HCT116 (cell line): Measurements from ENCODE around the gene ZNF791. TPM values are rescaled to one million over a fixed set of nuclear protein-coding genes. Genes with fewer than 3 reads are reported as not detected.

Experiments used
- ATAC-seq: fragments of 200-7000 bp; cut with Tn5 transposase; 2 replicates; pipeline ENCODE4 v1.9.1; 2020; ENCODE audit warnings: mild to moderate bottlenecking, moderate library complexity
- BruUV-seq: library from RNA; stranded (reverse); fragments of 400-500 nt; replicated peaks from 2 replicates; lab custom pipeline; 2021; lab: Mats Ljungman, UMichigan
- CTCF ChIA-PET: fragments of 300-600 bp; sonication (Branson Sonifier 250); formaldehyde crosslinking; loops from one replicate; lab custom pipeline; 2021; ENCODE audit warnings: antibody characterized with exemption; lab: Charles Lee
- POLR2A ChIA-PET: fragments of 300-600, 350-600 bp; sonication (Branson Sonifier 250); formaldehyde crosslinking; loops from one replicate; lab custom pipeline; 2021; ENCODE audit warnings: antibody characterized with exemption; lab: Charles Lee
- RAD21 ChIA-PET, 2 experiments: fragments of 300-600 bp; sonication (Branson Sonifier 250); formaldehyde crosslinking; loops; one replicate each; lab custom pipeline; 2023; ENCODE audit warnings: low total read pairs in 2 of 2; ENCODE audit not compliant: uncharacterized antibody in 2 of 2, unreplicated experiment in 2 of 2, low non-redundant PET in 1 of 2; lab: Charles Lee
- DNase-seq: peaks from one replicate; pipeline ENCODE4 v3.0.0-alpha.2; 2010; ENCODE audit warnings: low read depth, low spot score
- H2AFZ ChIP-seq: fragments of 200-600 bp; shearing (Covaris generic), sonication (generic); 2 replicates; pipeline ENCODE4 v1.6.1; 2017; ENCODE audit warnings: low read depth, mixed run types, mixed read lengths, antibody characterized with exemption, low read length; ENCODE audit not compliant: poor library complexity, severe bottlenecking
- H3K27ac ChIP-seq: 2 replicates; pipeline ENCODE4 v1.5.1; 2012; ENCODE audit warnings: low read depth, low read length
- H3K27me3 ChIP-seq: fragments of 200-600 bp; sonication (generic); 2 replicates; pipeline ENCODE4 v1.6.1; 2016; ENCODE audit warnings: mixed run types, low read length, mixed read lengths; ENCODE audit not compliant: insufficient read depth
- H3K36me3 ChIP-seq, 2 experiments: fragments of 200-500 bp in 1 of 2; fragments of 200-600 bp in 1 of 2; sonication (Bioruptor generic) in 1 of 2; sonication (generic) in 1 of 2; 2 replicates each; pipeline versions ENCODE4 v1.5.1 to v1.6.1; 2014 to 2016; ENCODE audit warnings: low read length in 2 of 2, inconsistent platforms in 1 of 2, mixed read lengths in 1 of 2, mixed run types in 1 of 2; ENCODE audit not compliant: insufficient read depth in 2 of 2, control insufficient read depth in 1 of 2
- H3K4me1 ChIP-seq, 2 experiments: fragments of 200-600 bp in 1 of 2; sonication (generic) in 1 of 2; 2 replicates each; pipeline versions ENCODE4 v1.5.1 to v1.6.1; 2012 to 2017; ENCODE audit warnings: low read length in 2 of 2, inconsistent platforms in 1 of 2, mild to moderate bottlenecking in 1 of 2, mixed read lengths in 1 of 2, mixed run types in 1 of 2, moderate library complexity in 1 of 2; ENCODE audit not compliant: insufficient read depth in 2 of 2, control insufficient read depth in 1 of 2
- H3K4me2 ChIP-seq: fragments of 200-600 bp; sonication (generic); 2 replicates; pipeline ENCODE4 v1.6.1; 2017; ENCODE audit warnings: mixed run types, low read length, mixed read lengths
- H3K4me3 ChIP-seq, 2 experiments: fragments of 200-600 bp in 1 of 2; sonication (generic) in 1 of 2; replicated peaks in 1 of 2; 2 replicates each; pipeline ENCODE4 v1.5.1; 2011 to 2016; ENCODE audit warnings: low read length in 2 of 2, control low read depth in 1 of 2, low read depth in 1 of 2, mild to moderate bottlenecking in 1 of 2, mixed read lengths in 1 of 2, mixed run types in 1 of 2
- H3K79me2 ChIP-seq: fragments of 200-600 bp; sonication (generic); 2 replicates; pipeline ENCODE4 v1.6.1; 2017; ENCODE audit warnings: mild to moderate bottlenecking, mixed run types, low read length, moderate library complexity, mixed read lengths; ENCODE audit not compliant: insufficient read depth
- H3K9ac ChIP-seq: fragments of 200-600 bp; sonication (generic); 2 replicates; pipeline ENCODE4 v1.6.1; 2016; ENCODE audit warnings: low read length, mixed read lengths
- H3K9me2 ChIP-seq: fragments of 200-600 bp; sonication (generic), shearing (Covaris generic); 2 replicates; pipeline ENCODE4 v1.6.1; 2017; ENCODE audit warnings: mixed run types, mild to moderate bottlenecking, moderate library complexity; ENCODE audit not compliant: insufficient read depth
- H3K9me3 ChIP-seq, 2 experiments: fragments of 200-500 bp in 1 of 2; fragments of 200-600 bp in 1 of 2; sonication (Bioruptor generic) in 1 of 2; sonication (generic) in 1 of 2; 2 replicates each; pipeline ENCODE4 v1.6.1; 2014 to 2017; ENCODE audit warnings: low read length in 2 of 2, mixed read lengths in 2 of 2, inconsistent platforms in 1 of 2, low read depth in 1 of 2, mild to moderate bottlenecking in 1 of 2, mixed run types in 1 of 2, moderate library complexity in 1 of 2; ENCODE audit not compliant: control insufficient read depth in 1 of 2, insufficient read depth in 1 of 2
- H4K20me1 ChIP-seq: fragments of 200-600 bp; sonication (generic), shearing (Covaris generic); 2 replicates; pipeline ENCODE4 v1.6.1; 2017; ENCODE audit warnings: mixed run types, mild to moderate bottlenecking, moderate library complexity; ENCODE audit not compliant: insufficient read depth
- CEBPB ChIP-seq: IDR thresholded peaks from 2 replicates; pipeline ENCODE4 v1.6.1; 2012; ENCODE audit warnings: low read depth
- ELF1 ChIP-seq: IDR thresholded peaks from 2 replicates; pipeline ENCODE4 v1.6.1; 2012; ENCODE audit warnings: low read depth, borderline replicate concordance
- FOSL1 ChIP-seq: IDR thresholded peaks from 2 replicates; pipeline ENCODE4 v1.6.1; 2012; ENCODE audit warnings: low read depth
- POLR2AphosphoS5 ChIP-seq: IDR thresholded peaks from 2 replicates; pipeline ENCODE4 v1.6.1; 2011; ENCODE audit warnings: mild to moderate bottlenecking, low read depth, low read length, moderate library complexity
- RAD21 ChIP-seq: IDR thresholded peaks from 2 replicates; pipeline ENCODE4 v1.6.1; 2012; ENCODE audit warnings: low read depth, mild to moderate bottlenecking
- SIN3A ChIP-seq: IDR thresholded peaks from 2 replicates; pipeline ENCODE4 v1.6.1; 2012; ENCODE audit warnings: low read depth
- ZNF274 ChIP-seq: fragments of 200-500 bp; sonication (Bioruptor generic); IDR thresholded peaks from 2 replicates; pipeline ENCODE4 v1.6.1; 2014; ENCODE audit warnings: mild to moderate bottlenecking, low read depth, low read length, inconsistent platforms
- intact Hi-C: fragments of 100-400 bp; cut with micrococcal nuclease; formaldehyde crosslinking; loops from 2 replicates; pipeline ENCODE4 v1.10.0; 2022
- total RNA-seq: library from RNA; stranded (reverse); gene quantifications from one replicate; pipeline ENCODE4 v1.2.1, GENCODE V29; 2021; ENCODE audit not compliant: unreplicated experiment
- TF ChIP-seq, protein P1 (sequence below): IDR thresholded peaks from 2 replicates; pipeline ENCODE4 v1.6.1; 2012; ENCODE audit warnings: low read depth

Gene ZNF791
- total RNA-seq, 1 experiment from 2014 or later: 21.2 TPM

GRCh38 chr19:12567951-12568350 is 42.8 kb upstream of the ZNF791 start (continued):
- TF ChIP-seq, protein P1, sequence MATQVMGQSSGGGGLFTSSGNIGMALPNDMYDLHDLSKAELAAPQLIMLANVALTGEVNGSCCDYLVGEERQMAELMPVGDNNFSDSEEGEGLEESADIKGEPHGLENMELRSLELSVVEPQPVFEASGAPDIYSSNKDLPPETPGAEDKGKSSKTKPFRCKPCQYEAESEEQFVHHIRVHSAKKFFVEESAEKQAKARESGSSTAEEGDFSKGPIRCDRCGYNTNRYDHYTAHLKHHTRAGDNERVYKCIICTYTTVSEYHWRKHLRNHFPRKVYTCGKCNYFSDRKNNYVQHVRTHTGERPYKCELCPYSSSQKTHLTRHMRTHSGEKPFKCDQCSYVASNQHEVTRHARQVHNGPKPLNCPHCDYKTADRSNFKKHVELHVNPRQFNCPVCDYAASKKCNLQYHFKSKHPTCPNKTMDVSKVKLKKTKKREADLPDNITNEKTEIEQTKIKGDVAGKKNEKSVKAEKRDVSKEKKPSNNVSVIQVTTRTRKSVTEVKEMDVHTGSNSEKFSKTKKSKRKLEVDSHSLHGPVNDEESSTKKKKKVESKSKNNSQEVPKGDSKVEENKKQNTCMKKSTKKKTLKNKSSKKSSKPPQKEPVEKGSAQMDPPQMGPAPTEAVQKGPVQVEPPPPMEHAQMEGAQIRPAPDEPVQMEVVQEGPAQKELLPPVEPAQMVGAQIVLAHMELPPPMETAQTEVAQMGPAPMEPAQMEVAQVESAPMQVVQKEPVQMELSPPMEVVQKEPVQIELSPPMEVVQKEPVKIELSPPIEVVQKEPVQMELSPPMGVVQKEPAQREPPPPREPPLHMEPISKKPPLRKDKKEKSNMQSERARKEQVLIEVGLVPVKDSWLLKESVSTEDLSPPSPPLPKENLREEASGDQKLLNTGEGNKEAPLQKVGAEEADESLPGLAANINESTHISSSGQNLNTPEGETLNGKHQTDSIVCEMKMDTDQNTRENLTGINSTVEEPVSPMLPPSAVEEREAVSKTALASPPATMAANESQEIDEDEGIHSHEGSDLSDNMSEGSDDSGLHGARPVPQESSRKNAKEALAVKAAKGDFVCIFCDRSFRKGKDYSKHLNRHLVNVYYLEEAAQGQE: no peak
- no peak for TF ChIP-seq ZNF274
- no peak for TF ChIP-seq FOSL1
- TF ChIP-seq POLR2AphosphoS5: no peak
- TF ChIP-seq, all 23 proteins: peak for 0

- POLR2A ChIA-PET: no interaction called here
- BruUV-seq: no TSS peak
Measured at GRCh38 chr19:12574036-12574435, 36.7 kb upstream of the ZNF791 start.

More at GRCh38 chr19:12574036-12574435, 36.7 kb upstream of the ZNF791 start:
- Histone ChIP-seq H3K27me3 (no peaks in the 10 kb centered on the region), H3K79me2 (no peaks in the 10 kb centered on the region), H3K27ac (no peak overlapping the region), H4K20me1 (no peaks in the 10 kb centered on the region), H2AFZ (no peak overlapping the region), H3K4me1 (no peaks in the 10 kb centered on the region), H3K9me2 (no peaks in the 10 kb centered on the region), H3K4me3 (no peak overlapping the region), H3K4me2 (no peak overlapping the region), H3K36me3 (no peaks in the 10 kb centered on the region), H3K9me3 (peaks cover 0 to 8% of the 10 kb centered on the region in 2 experiments; a peak in 2 of 4 replicates), H3K9ac (no peak overlapping the region)
- TF ChIP-seq ZNF274 (no peak), CEBPB (no peak), RAD21 (no peak), SIN3A (no peak), ELF1 (no peak)
- intact Hi-C loops: no loop called here
- ATAC-seq: no peak
- CTCF ChIA-PET: no interaction called here
- RAD21 ChIA-PET: no interaction called here
- no peak for DNase-seq
